ENCODE data around the gene EIPR1. TPM values are rescaled to one million over a fixed set of nuclear protein-coding genes. Genes with fewer than 3 reads are reported as not detected.

EIPR1 gene
- total RNA-seq, 1 donor: 23.3 TPM

DNA sequence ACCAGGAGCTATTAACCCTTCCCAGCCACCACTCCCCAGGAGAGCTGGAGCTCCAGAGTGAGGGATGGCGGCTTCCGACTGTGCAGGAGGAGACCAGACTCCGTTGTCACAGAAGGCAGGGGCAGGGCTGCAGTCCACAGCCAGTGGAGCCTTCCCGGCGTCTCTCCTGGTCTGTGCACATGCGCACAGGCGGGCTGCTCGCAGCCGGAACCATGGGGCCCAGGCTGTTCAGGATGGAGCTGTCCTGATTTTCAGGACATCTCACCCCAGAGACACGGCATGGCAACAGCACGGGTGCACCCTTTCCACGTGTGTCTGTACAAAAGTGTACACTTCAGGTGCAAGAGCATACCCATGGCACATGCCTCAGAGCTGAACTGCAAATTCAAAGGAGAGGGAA, 28.9 kb downstream of the EIPR1 start:
- no peak overlapping the region for H3K4me3 ChIP-seq (ENCODE audit: low read depth, low read length)
- no peak for DNase-seq (ENCODE audit: low read depth)
- TF ChIP-seq, protein P1, sequence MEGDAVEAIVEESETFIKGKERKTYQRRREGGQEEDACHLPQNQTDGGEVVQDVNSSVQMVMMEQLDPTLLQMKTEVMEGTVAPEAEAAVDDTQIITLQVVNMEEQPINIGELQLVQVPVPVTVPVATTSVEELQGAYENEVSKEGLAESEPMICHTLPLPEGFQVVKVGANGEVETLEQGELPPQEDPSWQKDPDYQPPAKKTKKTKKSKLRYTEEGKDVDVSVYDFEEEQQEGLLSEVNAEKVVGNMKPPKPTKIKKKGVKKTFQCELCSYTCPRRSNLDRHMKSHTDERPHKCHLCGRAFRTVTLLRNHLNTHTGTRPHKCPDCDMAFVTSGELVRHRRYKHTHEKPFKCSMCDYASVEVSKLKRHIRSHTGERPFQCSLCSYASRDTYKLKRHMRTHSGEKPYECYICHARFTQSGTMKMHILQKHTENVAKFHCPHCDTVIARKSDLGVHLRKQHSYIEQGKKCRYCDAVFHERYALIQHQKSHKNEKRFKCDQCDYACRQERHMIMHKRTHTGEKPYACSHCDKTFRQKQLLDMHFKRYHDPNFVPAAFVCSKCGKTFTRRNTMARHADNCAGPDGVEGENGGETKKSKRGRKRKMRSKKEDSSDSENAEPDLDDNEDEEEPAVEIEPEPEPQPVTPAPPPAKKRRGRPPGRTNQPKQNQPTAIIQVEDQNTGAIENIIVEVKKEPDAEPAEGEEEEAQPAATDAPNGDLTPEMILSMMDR (IDR thresholded peaks at IDR 0.05; ENCODE audit: insufficient read depth, low read length): no peak

DNA sequence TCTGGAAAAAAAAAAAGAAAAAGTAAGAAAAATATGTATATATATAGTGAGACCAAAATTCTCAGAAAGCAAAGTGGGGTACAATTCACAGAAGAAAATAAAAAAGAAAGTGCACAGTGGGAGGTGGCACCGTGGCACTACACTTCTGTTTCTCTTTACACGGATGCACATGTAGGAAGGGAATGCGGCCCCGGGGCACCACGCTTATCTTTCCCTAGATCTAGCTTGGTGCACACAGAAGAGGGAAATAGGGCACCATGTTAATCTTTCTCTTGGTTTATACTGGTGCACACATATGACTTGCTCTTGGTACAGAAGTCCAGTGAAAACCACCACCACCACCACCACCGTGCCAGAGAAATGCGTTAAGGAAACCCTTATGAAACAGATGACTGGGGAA, 32.0 kb downstream of the EIPR1 start:
- DNase-seq (ENCODE audit: low read depth): no peak
- TF ChIP-seq, protein P1 (IDR thresholded peaks at IDR 0.05; ENCODE audit: insufficient read depth, low read length): no peak

DNA sequence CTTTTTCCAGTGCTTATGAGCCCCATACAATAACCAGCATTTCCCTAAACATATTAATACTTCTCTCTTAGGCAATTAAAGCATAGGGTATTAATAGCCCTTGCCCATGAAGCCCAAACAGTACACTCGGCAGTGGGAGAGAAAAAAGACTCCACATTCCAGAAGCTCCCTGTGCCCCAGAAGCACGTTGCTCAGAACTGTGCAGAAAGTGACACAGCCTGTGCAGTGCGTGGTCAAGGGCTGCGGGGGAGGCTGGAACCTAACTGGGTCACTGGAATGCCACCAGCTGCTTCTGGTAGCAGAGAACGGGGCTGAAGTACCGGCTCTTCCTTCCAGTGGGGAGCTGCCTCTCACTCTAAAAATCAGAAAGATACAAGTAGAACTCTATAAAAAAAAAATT, 32.7 kb downstream of the EIPR1 start:
- DNase-seq (ENCODE audit: low read depth): no peak
- H3K4me3 ChIP-seq (ENCODE audit: low read depth, low read length): no peak overlapping the region
- TF ChIP-seq, protein P1 (IDR thresholded peaks at IDR 0.05; ENCODE audit: insufficient read depth, low read length): no peak

More for the DNA sequence above, 32.0 kb downstream of the EIPR1 start:
- H3K4me3 ChIP-seq (ENCODE audit: low read depth, low read length): no peak overlapping the region

DNA sequence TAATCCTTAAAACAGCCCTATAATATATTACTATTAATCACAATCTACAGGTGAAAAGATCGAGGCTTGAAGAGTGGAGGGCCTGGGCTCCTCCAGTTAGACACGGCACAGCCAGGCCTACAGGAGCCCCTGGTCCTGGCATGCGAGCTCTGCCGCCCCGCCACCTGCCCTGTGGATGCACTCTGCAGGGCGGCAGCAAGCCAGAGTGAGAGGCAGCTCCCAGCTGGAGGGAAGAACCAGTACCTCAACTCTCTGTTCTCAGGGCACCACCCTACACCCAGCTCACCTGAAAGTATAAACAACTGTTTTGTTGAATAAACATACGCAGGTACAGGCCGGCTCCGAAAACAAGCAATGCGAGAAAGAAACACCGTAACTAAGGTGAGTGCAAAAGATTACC, 34.6 kb downstream of the EIPR1 start:
- no peak for DNase-seq (ENCODE audit: low read depth)

DNA sequence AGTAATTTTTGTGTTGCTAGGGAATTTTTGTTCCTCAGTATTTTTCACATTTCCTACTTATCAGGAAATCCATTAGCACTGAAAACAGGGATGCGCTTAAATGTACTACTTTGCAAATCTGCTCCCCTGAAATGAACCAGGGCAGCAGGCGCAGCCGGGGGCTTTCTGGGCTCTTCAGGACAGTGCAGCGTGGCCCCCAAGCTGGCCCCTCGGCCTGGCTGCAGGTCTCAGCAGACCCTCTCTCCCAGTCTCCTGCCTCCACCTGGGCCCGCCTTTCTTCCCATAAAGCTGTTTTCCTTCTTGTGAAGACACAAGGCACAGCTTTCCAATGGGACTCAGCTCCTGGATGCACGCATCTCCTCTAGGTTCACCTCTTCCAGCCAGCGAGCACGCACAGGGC, 35.3 kb downstream of the EIPR1 start:
- DNase-seq (ENCODE audit: low read depth): no peak
- H3K4me3 ChIP-seq (ENCODE audit: low read depth, low read length): no peak overlapping the region

More for the DNA sequence above, 34.6 kb downstream of the EIPR1 start:
- TF ChIP-seq, protein P1 (IDR thresholded peaks at IDR 0.05; ENCODE audit: insufficient read depth, low read length): no peak
- H3K4me3 ChIP-seq (ENCODE audit: low read depth, low read length): no peak overlapping the region

DNA sequence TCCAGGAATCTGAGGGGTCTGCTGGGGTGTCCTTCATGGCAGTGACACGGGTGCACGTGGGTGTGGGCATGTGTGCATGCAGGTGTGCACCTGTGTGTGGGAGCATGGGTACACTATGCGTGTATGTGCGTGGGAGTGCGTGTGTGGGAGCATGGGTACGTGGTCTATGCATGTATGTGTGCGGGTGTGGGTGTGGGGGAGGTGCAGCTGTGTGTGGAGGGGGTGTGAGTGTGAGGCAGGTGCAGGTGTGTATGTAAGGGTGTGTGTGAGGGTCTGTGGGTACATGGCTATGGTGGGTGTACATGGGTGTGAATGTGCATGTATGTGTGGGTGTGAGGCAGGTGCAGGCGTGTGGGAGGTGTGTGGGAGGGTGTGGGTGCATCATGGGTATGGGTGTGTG, 36.3 kb downstream of the EIPR1 start:
- no peak overlapping the region for H3K4me3 ChIP-seq (ENCODE audit: low read depth, low read length)
- no peak for DNase-seq (ENCODE audit: low read depth)
- TF ChIP-seq, protein P1 (IDR thresholded peaks at IDR 0.05; ENCODE audit: insufficient read depth, low read length): no peak

More for the DNA sequence above, 35.3 kb downstream of the EIPR1 start:
- TF ChIP-seq, protein P1 (IDR thresholded peaks at IDR 0.05; ENCODE audit: insufficient read depth, low read length): no peak

DNA sequence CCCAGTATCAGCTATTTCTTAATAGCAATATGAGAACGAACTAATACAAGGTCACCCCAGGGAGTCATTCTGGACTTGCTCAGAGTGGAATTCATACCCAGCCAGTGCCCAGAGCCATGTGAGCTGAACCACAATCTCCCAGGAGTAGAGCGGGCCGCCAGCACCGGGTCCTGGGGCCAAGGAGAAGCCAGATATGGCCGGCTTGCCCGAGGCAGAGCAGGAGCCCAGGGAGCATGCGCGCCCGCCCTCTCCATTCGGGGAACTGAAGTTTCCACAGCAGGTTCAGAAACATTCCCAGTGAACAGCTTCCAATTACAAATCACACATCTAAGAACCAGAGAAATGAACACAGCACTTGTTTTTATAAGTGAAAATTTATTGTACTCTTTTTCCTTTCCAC, 37.5 kb downstream of the EIPR1 start:
- DNase-seq (ENCODE audit: low read depth): no peak
- no peak overlapping the region for H3K4me3 ChIP-seq (ENCODE audit: low read depth, low read length)
- TF ChIP-seq, protein P1 (IDR thresholded peaks at IDR 0.05; ENCODE audit: insufficient read depth, low read length): no peak
